ENCODE results near the gene GPR161. TPM values are rescaled to one million over a fixed set of nuclear protein-coding genes. Genes with fewer than 3 reads are reported as not detected.
"Not testable (repeated sequence)": the region's sequence is repeated elsewhere in the genome, so short reads cannot be mapped to it uniquely, and the experiment has no call there.

Gene GPR161
- total RNA-seq (2022): 6.6 and 10.2 TPM in 2 replicates
- percentile 49 among the genes with signal in this experiment for Bru-seq, nascent RNA
- percentile 64 among the genes with signal in this experiment for BruChase-seq, experiment 1, labeled RNA remaining after a 6-hour chase
- BruChase-seq, experiment 2, labeled RNA remaining after a 2-hour chase: percentile 58 among the genes with signal in this experiment
- long read RNA-seq, full-length matches to known transcripts: 1 of 20 reads
- long read RNA-seq, partial matches to known transcripts: 1 of 20 reads
- long read RNA-seq, other reads (novel, unspliced or antisense): 18 of 20 reads

- Mint-ChIP-seq H3K27ac (ENCODE audit: low read depth, unreplicated experiment) (peak within 1 kb of the TSS; percentile 4), H3K9me3 (ENCODE audit: unreplicated experiment) (no peaks in the 10 kb centered on the region), H3K27me3 (ENCODE audit: insufficient read depth, unreplicated experiment) (no peaks in the 10 kb centered on the region), H3K36me3 (ENCODE audit: insufficient read depth, unreplicated experiment) (no peaks in the 10 kb centered on the region), H3K4me1 (ENCODE audit: insufficient read depth, unreplicated experiment) (peaks cover 15% of the 10 kb centered on the region), H3K4me3 (ENCODE audit: unreplicated experiment) (peak within 1 kb of the TSS; percentile 87)
- intact Hi-C loops (cut with micrococcal nuclease): loop anchor here (2.0 kb wide), 2 partner anchors 42 to 44 kb away; partner anchors contain the start of gene TIPRL
- CTCF ChIA-PET: interaction anchor here (1.0 to 3.5 kb wide), 6 partner anchors 9 to 55 kb away, joined by 4 to 26 read pairs (median 9); no protein-coding TSS in a partner anchor
- POLR2A ChIA-PET: interaction anchor here (1.4 to 3.4 kb wide), 6 partner anchors 9 to 201 kb away, joined by 3 to 14 read pairs (median 6); partner anchors contain the start of genes DCAF6 and MPC2
- DNase-seq (ENCODE audit: unreplicated experiment): peak; percentile 65
- no TSS peak for BruUV-seq (replicated peaks)
- TF ChIP-seq CTCF (IDR thresholded peaks at IDR 0.05; ENCODE audit: unreplicated experiment): no peak
Observed at GRCh38 chr1:168136709-168137514, at the start of gene GPR161. Gene GPR161, minus strand, starts transcription at chr1:168136930. Its CDS starts 32,080 bp downstream, at chr1:168104850.

- peak overlapping the region; percentile 54 for H3K4me3 Mint-ChIP-seq (ENCODE audit: unreplicated experiment)
- H3K27ac Mint-ChIP-seq (ENCODE audit: low read depth, unreplicated experiment); BruUV-seq (replicated peaks); H3K9me3 Mint-ChIP-seq (ENCODE audit: unreplicated experiment); intact Hi-C loops (cut with micrococcal nuclease); H3K4me1 Mint-ChIP-seq (ENCODE audit: insufficient read depth, unreplicated experiment); H3K27me3 Mint-ChIP-seq (ENCODE audit: insufficient read depth, unreplicated experiment); DNase-seq (ENCODE audit: unreplicated experiment): not testable (repeated sequence)
- H3K36me3 Mint-ChIP-seq (ENCODE audit: insufficient read depth, unreplicated experiment): peaks cover 20% of the 10 kb centered on the region
- ChIA-PET CTCF (interaction anchor here (1.2 to 2.7 kb wide), 4 partner anchors 15 to 89 kb away, joined by 3 to 13 read pairs (median 4); partner anchors contain the start of gene SFT2D2), POLR2A (interaction anchor here (0.6 to 4.7 kb wide), 10 partner anchors 8 to 953 kb away, joined by 3 to 93 read pairs (median 4); partner anchors contain the start of gene SFT2D2)
Observed at GRCh38 chr1:168181063-168181720, 44.5 kb upstream of the GPR161 start.

- Mint-ChIP-seq H3K36me3 (ENCODE audit: insufficient read depth, unreplicated experiment) (peaks cover 9% of the 10 kb centered on the region), H3K27me3 (ENCODE audit: insufficient read depth, unreplicated experiment) (no peaks in the 10 kb centered on the region), H3K4me1 (ENCODE audit: insufficient read depth, unreplicated experiment) (peaks cover 9% of the 10 kb centered on the region), H3K4me3 (ENCODE audit: unreplicated experiment) (no peak overlapping the region), H3K27ac (ENCODE audit: low read depth, unreplicated experiment) (no peak overlapping the region), H3K9me3 (ENCODE audit: unreplicated experiment) (no peaks in the 10 kb centered on the region)
- POLR2A ChIA-PET: interaction anchor here (0.6 to 4.7 kb wide), 26 partner anchors 9 to 1306 kb away, joined by 3 to 93 read pairs (median 4); partner anchors contain the start of genes DCAF6, MPZL1 and SFT2D2
- CTCF ChIA-PET: interaction anchor here (0.7 to 2.7 kb wide), 10 partner anchors 21 to 464 kb away, joined by 3 to 13 read pairs (median 4); partner anchors contain the start of gene SFT2D2
- no peak for TF ChIP-seq CTCF (IDR thresholded peaks at IDR 0.05; ENCODE audit: unreplicated experiment)
- no TSS peak for BruUV-seq (replicated peaks)
- DNase-seq (ENCODE audit: unreplicated experiment): no peak
- intact Hi-C loops (cut with micrococcal nuclease): loop anchor here (1.0 kb wide), 1 partner anchor 46 kb away; the partner anchor contains the start of gene SFT2D2
Observed at GRCh38 chr1:168180148-168180524, 43.4 kb upstream of the GPR161 start.

- POLR2A ChIA-PET: interaction anchor here (0.6 to 4.7 kb wide), 28 partner anchors 9 to 1307 kb away, joined by 3 to 93 read pairs (median 4); partner anchors contain the start of genes DCAF6, MPZL1 and SFT2D2
- Mint-ChIP-seq H3K27me3 (ENCODE audit: insufficient read depth, unreplicated experiment) (no peaks in the 10 kb centered on the region), H3K36me3 (ENCODE audit: insufficient read depth, unreplicated experiment) (peaks cover 4% of the 10 kb centered on the region), H3K4me1 (ENCODE audit: insufficient read depth, unreplicated experiment) (peaks cover 9% of the 10 kb centered on the region), H3K27ac (ENCODE audit: low read depth, unreplicated experiment) (no peak overlapping the region), H3K4me3 (ENCODE audit: unreplicated experiment) (no peak overlapping the region), H3K9me3 (ENCODE audit: unreplicated experiment) (no peaks in the 10 kb centered on the region)
- CTCF ChIA-PET: interaction anchor here (0.5 to 2.7 kb wide), 12 partner anchors 20 to 976 kb away, joined by 3 to 13 read pairs (median 4); partner anchors contain the start of gene SFT2D2
- intact Hi-C loops (cut with micrococcal nuclease): loop anchor here (1.0 to 2.0 kb wide), 3 partner anchors 43 to 143 kb away; partner anchors contain the start of genes GPR161 and SFT2D2
- peak; percentile 30 for DNase-seq (ENCODE audit: unreplicated experiment)
- no peak for TF ChIP-seq CTCF (IDR thresholded peaks at IDR 0.05; ENCODE audit: unreplicated experiment)
- TSS peak; percentile 75 for BruUV-seq (replicated peaks)
Observed at GRCh38 chr1:168179438-168180147, 42.9 kb upstream of the GPR161 start.

Measured in MCF 10A (cell line).